GDM1 (cell line): ENCODE measurements around the gene EEFSEC.

Experiments used
- DNase-seq: peaks from one replicate; lab custom pipeline; 2025; lab: John Stamatoyannopoulos, UW

The EEFSEC gene

GRCh38 chr3:128349963-128350599 is 196.8 kb downstream of the EEFSEC start:
- DNase-seq, result no peak

DNA sequence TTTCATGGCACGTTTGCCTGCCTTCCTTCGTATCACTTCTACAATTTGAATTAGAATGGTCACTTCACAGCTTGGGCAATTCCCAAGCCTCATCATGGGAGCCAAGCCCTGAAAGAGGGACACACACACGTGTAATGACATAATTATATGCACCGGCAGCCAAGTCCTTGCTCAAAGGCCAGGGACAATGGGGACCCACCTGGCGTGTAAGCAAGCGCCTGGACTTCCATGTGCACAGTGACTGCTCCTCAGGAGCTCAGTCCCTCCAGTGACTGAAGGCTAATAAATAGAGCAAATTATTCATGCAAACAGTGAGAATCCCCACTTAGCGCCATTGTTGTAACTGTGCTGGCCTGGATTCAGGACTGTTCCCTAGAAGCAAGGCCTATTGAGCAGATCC is 198.3 kb downstream of the EEFSEC start:
- no peak for DNase-seq

- DNase-seq, result no peak
These were observed 199.0 kb downstream of the EEFSEC start for GRCh38 chr3:128352326-128352725.

GRCh38 chr3:128353361-128353965 is 200.2 kb downstream of the EEFSEC start:
- no peak for DNase-seq

- DNase-seq, result no peak
These were observed 200.9 kb downstream of the EEFSEC start for GRCh38 chr3:128353991-128354687.

- no peak for DNase-seq
These were observed 201.7 kb downstream of the EEFSEC start for GRCh38 chr3:128354788-128355542.

- no peak for DNase-seq
These were observed 202.2 kb downstream of the EEFSEC start for GRCh38 chr3:128355543-128355919.

DNA sequence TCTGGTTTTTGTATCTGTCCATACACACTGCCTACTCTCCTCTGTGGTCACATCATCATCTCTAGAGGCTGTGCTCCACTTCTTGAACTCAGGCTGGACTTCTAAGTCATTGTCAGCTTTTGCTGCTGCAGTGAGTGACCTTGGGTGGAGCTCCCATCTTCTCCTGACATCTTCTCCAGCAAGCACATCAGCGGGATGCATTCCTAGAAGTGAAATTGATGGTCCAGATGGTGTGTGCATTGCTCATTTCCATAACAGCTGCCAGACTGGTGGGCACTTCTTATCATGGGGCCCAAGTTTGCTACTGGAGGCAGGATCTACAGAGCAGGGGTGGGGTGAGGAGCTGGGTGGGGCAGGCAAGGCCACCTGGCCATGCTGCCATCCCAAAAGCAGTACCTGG is 203.5 kb downstream of the EEFSEC start:
- DNase-seq, result no peak

GRCh38 chr3:128357538-128357937 is 204.3 kb downstream of the EEFSEC start:
- DNase-seq, result no peak

GRCh38 chr3:128358156-128358895 is 205.0 kb downstream of the EEFSEC start:
- no peak for DNase-seq

GRCh38 chr3:128359060-128359664 is 205.9 kb downstream of the EEFSEC start:
- DNase-seq, result no peak

- DNase-seq, result no peak
These were observed 206.8 kb downstream of the EEFSEC start for GRCh38 chr3:128359846-128360642.

DNA sequence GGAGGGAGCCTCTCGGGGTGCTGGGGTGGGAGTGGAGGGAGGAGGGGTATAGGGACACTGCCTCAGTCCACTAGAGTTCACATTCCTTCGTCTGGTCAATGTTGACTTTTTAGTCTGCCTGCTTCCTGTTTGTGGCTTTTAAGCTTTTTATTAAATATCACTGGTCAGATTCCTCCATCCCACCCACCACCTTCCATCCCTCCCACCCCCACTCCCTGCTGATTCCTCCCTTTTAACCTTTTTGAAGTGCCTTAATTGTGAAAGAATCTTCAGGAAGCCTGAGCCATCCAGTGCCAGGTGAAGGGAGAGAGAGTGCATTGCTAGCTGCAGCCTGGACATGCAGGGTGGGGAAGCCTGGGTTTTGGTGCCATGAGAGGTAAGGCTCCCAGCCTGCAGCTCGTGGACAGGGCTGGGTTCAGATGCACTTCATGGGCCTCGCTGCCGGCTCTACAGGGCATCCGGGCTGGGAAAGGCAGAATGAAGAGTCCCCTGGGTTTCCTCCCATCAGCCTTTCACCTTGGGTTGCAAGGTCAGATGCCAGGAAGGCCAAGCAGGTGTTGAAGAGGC is 207.5 kb downstream of the EEFSEC start:
- no peak for DNase-seq

GRCh38 chr3:128362026-128362965 is 209.0 kb downstream of the EEFSEC start:
- no peak for DNase-seq

GRCh38 chr3:128364291-128364690 is 211.0 kb downstream of the EEFSEC start:
- no peak for DNase-seq

- DNase-seq, result no peak
These were observed 211.6 kb downstream of the EEFSEC start for GRCh38 chr3:128364808-128365360.

DNA sequence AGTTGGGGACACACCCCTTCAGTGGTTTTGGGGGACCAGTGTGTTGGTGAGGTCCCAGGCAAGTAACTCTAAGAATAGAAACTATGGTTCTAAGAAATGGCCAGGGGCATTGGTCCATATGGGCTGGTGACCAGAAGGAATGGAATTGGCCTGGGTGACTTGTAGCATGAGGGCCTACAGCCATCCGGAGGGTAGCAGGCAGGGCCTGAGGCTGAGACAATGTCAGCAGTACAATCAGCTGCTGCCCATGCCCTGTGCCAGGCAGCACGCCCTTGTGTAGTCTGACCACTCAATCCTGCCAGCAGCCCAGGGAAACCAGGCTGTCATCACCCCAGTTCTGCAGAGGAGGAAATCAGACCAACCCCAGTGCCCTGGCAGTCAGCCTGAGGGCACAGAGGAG is 212.9 kb downstream of the EEFSEC start:
- no peak for DNase-seq

DNA sequence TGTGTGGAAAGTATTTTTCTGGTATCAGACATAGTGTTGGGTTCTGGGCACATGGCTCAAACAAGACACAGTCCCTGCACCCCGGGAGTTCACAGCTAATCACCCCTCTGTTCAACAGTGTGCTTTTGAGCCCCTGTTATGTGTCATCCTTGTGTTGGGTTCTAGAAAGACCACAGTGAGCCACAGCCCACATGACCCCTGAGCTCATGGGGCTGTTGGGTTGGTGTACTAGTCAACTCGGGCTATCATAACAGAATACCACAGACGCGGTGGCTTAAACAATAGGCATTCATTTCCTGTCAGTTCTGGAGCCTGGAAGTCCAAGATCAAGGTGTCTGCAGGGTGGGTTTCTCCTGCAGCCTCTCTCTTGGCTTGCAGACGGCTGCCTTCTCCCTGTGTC is 213.4 kb downstream of the EEFSEC start:
- no peak for DNase-seq

DNA sequence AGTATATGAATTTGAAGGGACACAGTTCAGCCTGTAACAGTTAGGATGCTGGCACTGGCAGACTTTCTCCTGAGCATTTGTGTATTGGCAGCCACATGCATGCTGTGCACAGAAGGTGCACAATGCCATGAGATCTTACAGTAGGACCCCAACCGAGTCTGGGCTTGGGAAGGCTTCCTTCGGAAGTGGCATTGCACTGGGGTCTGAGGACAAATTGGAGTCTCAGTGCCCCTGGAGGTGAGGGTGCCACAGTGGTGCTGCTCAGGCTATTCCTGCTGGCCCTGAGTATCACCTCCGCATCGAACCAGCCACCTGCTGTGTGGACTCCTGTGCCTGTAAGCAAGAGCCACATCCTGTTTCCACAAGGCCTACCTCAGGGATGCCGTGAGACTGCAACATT is 213.9 kb downstream of the EEFSEC start:
- DNase-seq, result no peak
